DOHH2 (cell line): ENCODE results near the gene AFAP1.

Experiments used
- EZH2phosphoT487 ChIP-seq: fragments of 200-600 bp; sonication (generic); IDR thresholded peaks from 2 replicates; pipeline ENCODE4 v1.6.1; 2017; ENCODE audit warnings: borderline replicate concordance, mild to moderate bottlenecking, antibody characterized with exemption, low read length, moderate library complexity, mixed read lengths
- TF ChIP-seq, protein P1 (sequence below): fragments of 200-600 bp; sonication (generic); IDR thresholded peaks from one replicate; pipeline ENCODE4 v1.5.1; 2014; ENCODE audit warnings: antibody characterized with exemption, mild to moderate bottlenecking, low read depth, low read length; ENCODE audit not compliant: poor library complexity, severe bottlenecking

DNA sequence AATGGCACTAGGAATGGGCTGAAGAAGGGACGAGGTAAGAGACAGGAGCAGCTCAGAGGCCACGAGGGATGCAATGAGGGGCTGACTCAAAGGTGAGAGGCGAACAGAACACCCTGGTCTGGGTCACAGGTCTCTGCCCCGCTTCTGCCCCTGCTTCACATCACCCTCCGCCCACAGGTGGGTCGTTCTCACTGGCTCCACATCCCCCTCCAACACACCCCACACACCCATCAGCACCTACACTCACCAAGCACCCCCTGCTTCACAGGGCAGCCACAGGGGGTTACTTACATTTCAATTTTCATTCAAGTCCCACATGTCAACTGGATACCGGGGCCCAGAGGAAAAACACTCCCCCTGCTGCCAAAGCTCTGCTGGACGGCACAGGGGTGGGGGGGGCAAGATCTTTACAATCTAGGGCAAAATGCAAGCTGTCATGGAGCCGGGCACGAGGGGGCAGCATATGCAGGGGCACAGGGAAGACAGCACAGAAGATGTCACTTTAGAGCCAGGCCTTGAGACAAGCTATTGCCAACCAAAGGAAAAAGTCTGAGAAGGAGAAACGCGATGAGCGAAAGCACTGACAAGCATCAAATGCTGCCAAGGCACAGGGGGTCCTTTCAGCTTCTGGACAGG lies 94.0 kb downstream of the AFAP1 start:
- TF ChIP-seq, protein P1, sequence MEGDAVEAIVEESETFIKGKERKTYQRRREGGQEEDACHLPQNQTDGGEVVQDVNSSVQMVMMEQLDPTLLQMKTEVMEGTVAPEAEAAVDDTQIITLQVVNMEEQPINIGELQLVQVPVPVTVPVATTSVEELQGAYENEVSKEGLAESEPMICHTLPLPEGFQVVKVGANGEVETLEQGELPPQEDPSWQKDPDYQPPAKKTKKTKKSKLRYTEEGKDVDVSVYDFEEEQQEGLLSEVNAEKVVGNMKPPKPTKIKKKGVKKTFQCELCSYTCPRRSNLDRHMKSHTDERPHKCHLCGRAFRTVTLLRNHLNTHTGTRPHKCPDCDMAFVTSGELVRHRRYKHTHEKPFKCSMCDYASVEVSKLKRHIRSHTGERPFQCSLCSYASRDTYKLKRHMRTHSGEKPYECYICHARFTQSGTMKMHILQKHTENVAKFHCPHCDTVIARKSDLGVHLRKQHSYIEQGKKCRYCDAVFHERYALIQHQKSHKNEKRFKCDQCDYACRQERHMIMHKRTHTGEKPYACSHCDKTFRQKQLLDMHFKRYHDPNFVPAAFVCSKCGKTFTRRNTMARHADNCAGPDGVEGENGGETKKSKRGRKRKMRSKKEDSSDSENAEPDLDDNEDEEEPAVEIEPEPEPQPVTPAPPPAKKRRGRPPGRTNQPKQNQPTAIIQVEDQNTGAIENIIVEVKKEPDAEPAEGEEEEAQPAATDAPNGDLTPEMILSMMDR: peak; percentile 12
- no peak for TF ChIP-seq EZH2phosphoT487
